HG03097 (cell line): Measurements from ENCODE around the gene SLC1A2.

Source experiments
- ATAC-seq: cut with Tn5 transposase; IDR thresholded peaks from one replicate; pipeline ENCODE4 v1.9.1; 2021; ENCODE audit not compliant: unreplicated experiment, low FRiP score

SLC1A2 gene

DNA sequence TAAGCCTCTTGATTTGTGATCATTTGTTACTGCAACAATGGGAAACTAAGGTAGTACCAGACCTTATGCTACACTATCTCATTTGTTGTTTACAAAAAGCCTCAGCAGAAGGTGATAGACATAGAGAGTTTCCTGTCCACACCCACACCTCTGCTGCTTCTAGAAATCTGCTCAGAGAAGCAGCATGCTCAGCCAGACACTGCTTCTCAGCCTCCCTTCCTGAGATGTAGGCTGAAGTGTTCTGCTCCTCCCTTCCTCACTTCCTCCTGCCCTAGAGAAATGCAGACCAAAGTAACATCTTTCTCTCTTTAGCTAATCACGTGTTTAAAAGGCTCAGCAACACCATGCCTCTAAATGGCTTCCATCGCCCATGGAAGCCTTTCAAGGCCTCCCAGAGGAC lies 88.4 kb downstream of the SLC1A2 start:
- ATAC-seq: no peak

GRCh38 chr11:35330156-35330889 lies 89.0 kb downstream of the SLC1A2 start:
- no peak for ATAC-seq

GRCh38 chr11:35327829-35328228 lies 91.5 kb downstream of the SLC1A2 start:
- ATAC-seq: no peak

GRCh38 chr11:35326266-35326879 lies 93.0 kb downstream of the SLC1A2 start:
- ATAC-seq: no peak

GRCh38 chr11:35324981-35325380 lies 94.4 kb downstream of the SLC1A2 start:
- ATAC-seq: no peak

DNA sequence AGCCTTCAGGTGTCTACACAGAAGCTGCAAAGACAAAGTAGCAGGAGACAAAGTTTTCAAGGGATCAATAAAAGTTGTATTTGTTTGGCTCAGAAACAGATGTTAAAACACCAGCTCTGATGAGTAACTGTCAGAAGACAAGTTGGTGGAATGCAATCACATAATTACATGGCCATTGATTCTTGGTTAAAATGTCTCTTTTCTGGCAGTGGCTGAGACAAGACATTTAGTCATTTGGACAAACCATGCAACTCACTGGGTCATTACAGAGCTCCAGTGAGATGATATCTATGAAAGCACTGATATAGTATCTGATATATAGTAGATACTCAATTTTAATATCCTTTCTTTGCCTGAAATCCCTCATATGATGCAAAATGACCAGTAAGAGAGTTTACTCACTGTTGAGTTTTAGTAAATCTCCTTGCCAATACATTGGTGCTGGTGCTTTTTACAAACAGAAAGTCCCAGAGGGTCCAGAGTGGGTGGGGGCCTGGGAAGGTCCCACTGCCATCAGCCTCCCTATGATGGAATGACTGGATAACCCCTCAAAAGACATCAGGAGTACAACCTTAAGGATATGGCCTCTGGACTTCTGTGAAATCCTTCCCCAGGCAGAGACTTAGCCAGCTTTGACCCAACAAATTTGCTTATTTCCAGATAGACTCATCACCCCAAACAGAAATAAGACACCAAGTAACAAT lies 95.0 kb downstream of the SLC1A2 start:
- ATAC-seq: no peak

DNA sequence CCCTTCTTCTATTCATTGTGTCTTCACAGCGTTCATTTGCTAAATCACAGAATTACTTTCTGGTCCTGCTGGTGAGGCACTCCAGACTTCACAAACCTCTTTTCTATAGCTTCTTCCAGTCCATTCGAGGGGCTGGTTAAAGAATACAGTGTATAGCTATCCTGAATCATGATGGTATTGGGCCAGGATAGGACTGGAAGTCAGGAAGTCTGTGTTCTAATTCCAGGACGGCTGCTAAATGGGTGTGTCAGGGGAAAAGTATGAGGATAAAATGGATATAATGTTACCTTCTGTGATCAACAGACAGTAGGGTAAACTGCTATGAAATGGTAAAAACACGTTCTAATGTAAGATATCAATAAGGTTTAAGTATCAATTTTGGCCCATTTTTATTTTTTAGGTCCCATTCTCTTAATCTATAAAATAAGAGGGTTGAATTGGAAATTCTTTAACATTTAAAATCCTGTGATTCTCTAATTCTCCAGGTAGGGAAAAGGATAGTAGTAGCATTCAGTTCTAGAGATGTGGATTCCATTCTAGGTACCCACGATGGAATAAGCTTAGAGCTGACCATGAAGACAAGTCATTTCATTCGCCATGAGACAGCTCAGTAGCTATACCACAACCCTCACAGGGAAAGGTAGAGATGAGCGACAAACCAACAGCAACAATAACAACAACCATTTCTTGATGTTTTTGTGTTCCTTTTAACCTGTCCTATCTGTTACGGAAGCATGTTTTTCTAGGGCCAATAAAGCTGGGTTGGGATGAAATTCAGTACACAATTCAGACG lies 96.1 kb downstream of the SLC1A2 start:
- no peak for ATAC-seq

DNA sequence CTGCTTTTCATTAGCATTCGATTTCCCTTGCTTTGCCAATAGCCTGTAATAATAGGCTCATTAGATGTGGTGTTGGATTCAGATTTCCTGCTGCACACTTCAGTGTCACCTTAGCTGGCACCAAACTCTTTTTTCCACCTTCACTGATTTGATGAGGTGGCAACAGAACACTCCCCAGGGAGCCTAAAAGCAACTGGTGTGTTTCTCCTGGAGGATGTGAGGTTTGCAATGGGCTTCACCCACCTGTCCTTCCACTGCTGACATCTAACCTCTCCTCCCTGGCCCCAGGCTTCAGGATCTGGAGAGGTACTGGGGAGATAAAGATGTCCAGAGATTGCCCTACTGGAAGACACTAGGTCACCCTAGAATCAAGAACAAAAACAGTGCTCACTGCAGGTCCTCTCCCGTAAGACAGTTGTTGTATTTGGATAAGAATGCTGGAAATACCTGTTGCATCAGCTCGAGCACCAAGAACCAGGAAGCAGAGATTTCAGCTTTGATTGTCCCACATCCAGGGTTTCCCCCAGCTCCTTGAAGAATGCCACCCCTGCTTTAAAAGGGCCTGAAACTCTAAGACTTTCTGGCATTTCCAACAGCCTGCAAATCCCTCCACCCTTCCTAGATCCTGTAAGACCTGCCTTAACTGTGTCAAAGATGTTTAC lies 96.9 kb downstream of the SLC1A2 start:
- ATAC-seq: no peak

DNA sequence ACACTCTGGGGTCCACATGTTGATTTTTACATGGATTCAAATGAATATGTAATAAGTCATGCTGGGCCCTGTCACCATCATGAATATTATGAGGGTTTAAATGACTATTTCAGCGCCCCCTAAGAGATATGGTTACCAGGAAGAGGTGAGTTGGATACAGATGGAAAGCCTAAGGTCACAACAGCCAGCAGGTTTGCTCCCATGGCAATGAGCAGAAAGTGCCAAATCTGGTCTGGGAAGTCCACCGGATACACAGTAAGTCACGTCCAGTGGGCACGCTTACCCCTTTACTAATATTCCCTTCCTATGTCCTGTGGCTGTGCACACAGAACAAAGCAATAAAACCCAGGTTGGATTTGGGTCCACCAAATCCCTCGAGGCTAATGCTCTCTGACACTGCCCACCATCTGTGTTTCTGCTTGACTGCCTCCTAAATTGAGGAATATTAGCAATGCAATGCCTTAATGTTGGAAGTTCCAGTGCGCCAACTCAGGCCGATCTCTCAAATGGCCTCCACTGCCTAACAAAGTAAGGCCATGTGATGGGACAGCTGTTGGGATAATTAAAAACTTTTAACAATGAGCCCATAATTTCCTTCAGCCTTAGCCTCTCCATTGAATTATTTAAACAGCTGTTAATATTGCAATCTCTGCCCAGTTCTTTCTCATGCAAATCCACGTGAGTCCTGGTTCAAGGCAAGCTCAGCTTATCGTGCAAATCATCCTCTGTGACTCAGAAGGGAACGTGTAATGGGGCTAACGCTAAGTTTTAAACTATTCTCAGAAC lies 97.6 kb downstream of the SLC1A2 start:
- no peak for ATAC-seq

DNA sequence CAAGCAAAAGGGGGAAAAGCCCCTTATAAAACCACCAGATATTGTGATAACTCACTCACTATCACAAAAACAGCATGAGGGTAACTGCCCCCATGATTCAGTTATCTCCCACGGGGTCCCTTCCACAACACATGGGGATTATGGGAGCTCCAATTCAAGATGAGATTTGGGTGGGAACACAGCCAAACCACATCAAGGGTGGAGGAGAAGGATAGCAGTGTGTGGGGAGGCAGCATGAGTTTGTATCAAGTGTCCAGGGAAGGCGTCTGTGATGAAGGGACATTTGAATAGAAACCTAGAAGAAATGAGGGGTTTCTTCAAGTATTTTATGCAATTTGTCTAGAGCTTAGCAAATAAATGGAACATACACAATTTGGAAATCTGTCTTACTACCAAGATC lies 98.2 kb downstream of the SLC1A2 start:
- ATAC-seq: no peak

DNA sequence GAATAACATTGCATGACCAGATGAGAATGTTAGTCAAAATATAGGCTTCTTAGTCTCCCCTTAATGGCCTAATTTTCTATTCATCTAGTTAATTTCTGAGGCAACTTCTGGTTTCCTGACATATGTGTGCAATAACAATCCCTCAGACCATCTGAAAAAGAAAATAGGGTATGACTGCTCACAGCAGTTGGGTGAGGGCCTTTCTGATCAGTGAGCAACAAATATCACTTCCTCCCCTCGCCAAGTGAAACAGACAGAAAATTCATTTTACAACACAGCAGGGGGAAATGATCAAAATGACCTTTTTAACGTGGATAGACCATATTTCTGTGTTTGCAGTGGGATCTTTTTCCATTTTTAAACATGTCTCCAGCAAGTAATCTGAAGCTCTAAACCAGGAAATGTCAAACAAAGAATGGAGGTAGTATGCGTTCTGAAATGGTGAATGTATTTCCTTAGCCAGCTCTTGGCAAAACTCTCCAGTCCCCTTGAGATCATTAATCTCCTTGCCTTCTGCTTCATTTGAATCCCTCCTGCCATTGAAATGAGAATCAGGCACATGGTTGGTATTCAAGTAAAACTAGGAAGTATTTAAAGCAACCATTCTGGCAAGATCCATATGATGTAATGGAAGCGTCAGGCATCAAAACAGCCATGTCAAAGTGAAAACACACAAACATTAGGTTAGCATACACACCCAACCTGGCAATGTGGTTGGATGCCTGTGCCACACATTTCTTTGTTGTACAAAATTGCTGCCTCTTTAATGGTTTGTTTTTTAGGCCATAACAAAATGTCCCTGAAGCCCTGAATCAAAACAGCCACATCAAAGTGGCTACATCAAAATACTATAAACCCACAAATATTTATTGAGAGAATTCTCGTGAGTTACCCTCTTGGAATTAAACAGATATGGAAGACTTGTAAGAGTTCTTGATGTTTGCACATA lies 100.1 kb downstream of the SLC1A2 start:
- no peak for ATAC-seq

DNA sequence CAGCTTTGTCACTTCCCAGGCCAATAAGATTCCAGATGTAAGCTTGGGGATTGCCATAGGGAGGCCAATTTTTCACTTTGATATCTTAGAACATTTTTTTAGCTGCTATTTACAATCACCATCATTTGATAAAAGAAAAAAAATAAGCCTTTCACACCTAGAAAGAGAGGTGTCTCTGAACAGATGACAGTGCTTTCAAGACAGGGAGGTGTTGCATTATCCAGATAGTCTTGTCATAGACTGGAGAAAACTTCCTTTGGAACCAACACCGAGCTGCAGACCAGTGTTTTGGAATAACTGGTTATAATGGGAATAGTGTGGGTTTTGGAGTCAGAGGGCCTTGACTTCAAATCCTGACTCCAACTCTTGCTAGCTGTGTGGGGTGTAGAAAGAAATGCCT lies 101.0 kb downstream of the SLC1A2 start:
- no peak for ATAC-seq

GRCh38 chr11:35317253-35317652 lies 102.1 kb downstream of the SLC1A2 start:
- ATAC-seq: no peak

DNA sequence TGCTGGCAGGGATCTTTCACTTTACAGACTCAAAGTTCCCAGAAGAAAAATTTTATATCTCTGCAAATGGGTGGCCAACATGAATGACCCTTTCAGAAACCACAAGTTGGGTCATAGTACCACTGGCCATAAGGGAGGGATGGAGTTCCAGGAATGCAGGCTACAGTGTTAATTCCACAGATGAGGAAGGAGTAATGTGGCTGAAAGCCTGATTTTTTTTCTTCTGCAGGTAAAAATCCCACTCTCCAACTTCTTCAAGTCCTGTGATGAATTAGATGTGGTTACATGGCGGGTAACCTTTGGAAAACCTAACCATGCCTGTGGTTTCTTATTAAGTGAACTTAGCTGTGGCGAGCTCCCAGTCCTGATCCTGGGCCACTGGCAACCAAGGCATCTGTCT lies 103.2 kb downstream of the SLC1A2 start:
- ATAC-seq: no peak

GRCh38 chr11:35313760-35314153 lies 105.6 kb downstream of the SLC1A2 start:
- no peak for ATAC-seq

DNA sequence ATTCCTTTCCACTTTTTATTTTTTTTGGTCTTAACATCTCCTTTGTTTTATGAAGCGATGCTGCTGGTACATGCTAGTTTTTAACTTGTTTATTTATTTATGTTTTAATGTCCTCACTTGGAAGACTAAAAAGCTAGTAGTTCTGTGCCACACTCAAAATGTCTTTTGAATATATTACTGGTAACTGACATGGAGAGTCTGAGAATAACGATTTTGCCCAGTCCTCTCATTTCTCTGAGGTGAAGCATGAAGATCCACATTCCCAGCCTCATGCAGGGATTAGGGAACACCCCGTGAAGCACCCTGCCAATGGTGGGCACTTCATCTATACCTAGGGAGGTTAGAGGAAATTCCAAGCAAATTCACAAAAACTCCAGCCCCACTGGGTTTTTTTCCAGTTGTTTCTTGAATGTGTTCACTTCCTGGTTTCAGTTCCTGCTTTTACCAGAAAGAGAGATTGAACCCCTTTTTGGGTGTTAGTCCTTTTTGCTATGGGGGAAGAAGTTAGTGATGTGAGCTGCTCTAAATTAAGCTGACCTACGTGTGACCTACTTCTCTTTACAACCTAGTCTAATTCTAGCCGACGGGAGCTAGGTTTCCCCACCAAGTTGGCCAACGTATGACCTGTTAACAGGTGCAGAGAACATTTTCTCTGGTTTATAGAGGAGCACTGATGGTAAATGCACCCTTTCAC lies 106.1 kb downstream of the SLC1A2 start:
- peak; percentile 78 for ATAC-seq

- ATAC-seq: no peak
Observed at GRCh38 chr11:35311331-35311730, 108.0 kb downstream of the SLC1A2 start.

- ATAC-seq: no peak
Observed at GRCh38 chr11:35308157-35308556, 111.2 kb downstream of the SLC1A2 start.
